GM20000 (cell line): ENCODE measurements around the gene TWIST2.

Experiments
- DNase-seq: peaks from one replicate; pipeline ENCODE4 v3.0.0; 2012; ENCODE audit warnings: low spot score
- CTCF ChIP-seq: IDR thresholded peaks from 2 replicates; pipeline ENCODE4 v1.5.1; 2012; ENCODE audit warnings: mild to moderate bottlenecking, control low read depth; ENCODE audit errors: extremely low read depth, missing control alignments

TWIST2 gene

GRCh38 chr2:238852206-238852869, 4.5 kb downstream of the TWIST2 start:
- TF ChIP-seq CTCF: no peak
- no peak for DNase-seq

GRCh38 chr2:238853218-238853617, 5.3 kb downstream of the TWIST2 start:
- TF ChIP-seq CTCF: no peak
- DNase-seq: no peak

GRCh38 chr2:238853721-238854120, 5.8 kb downstream of the TWIST2 start:
- no peak for TF ChIP-seq CTCF

GRCh38 chr2:238854246-238854645, 6.4 kb downstream of the TWIST2 start:
- no peak for TF ChIP-seq CTCF
- no peak for DNase-seq

More at GRCh38 chr2:238853721-238854120, 5.8 kb downstream of the TWIST2 start:
- no peak for DNase-seq

GRCh38 chr2:238854699-238855229, 6.9 kb downstream of the TWIST2 start:
- TF ChIP-seq CTCF: no peak
- no peak for DNase-seq

- no peak for DNase-seq
- no peak for TF ChIP-seq CTCF
Measured at GRCh38 chr2:238855299-238855698, 7.4 kb downstream of the TWIST2 start.

GRCh38 chr2:238855891-238856580, 8.2 kb downstream of the TWIST2 start:
- no peak for DNase-seq
- no peak for TF ChIP-seq CTCF
